Fibroblast of lung (primary cell): ENCODE measurements around the gene KCNK7.

Source experiments
- EZH2 ChIP-seq: IDR thresholded peaks from 2 replicates; pipeline ENCODE4 v1.5.1; 2012; ENCODE audit warnings: low read length, control low read depth, mild to moderate bottlenecking; ENCODE audit errors: missing control alignments
- TF ChIP-seq, protein P1 (sequence below), 2 donors: IDR thresholded peaks in 1 of 2; conservative IDR thresholded peaks in 1 of 2; 1 replicate in 1 of 2; 2 replicates in 1 of 2; pipeline ENCODE4 v1.5.1; 2011 to 2012; ENCODE audit warnings: low read length in 2 of 2, control low read depth in 1 of 2, inconsistent platforms in 1 of 2, low read depth in 1 of 2, mild to moderate bottlenecking in 1 of 2

GRCh38 chr11:65624931-65625627 is 29.5 kb upstream of the KCNK7 start:
- TF ChIP-seq, protein P1, sequence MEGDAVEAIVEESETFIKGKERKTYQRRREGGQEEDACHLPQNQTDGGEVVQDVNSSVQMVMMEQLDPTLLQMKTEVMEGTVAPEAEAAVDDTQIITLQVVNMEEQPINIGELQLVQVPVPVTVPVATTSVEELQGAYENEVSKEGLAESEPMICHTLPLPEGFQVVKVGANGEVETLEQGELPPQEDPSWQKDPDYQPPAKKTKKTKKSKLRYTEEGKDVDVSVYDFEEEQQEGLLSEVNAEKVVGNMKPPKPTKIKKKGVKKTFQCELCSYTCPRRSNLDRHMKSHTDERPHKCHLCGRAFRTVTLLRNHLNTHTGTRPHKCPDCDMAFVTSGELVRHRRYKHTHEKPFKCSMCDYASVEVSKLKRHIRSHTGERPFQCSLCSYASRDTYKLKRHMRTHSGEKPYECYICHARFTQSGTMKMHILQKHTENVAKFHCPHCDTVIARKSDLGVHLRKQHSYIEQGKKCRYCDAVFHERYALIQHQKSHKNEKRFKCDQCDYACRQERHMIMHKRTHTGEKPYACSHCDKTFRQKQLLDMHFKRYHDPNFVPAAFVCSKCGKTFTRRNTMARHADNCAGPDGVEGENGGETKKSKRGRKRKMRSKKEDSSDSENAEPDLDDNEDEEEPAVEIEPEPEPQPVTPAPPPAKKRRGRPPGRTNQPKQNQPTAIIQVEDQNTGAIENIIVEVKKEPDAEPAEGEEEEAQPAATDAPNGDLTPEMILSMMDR (conservative IDR thresholded peaks at IDR 0.05 in 1 of 2, IDR thresholded peaks at IDR 0.05 in 1 of 2; ENCODE audit: low read depth in 1 of 2, low read length in 2 of 2), result no peak
- TF ChIP-seq EZH2, result no peak
